IMR-90 (cell line): ENCODE data around the gene KCNMA1. TPM values are rescaled to one million over a fixed set of nuclear protein-coding genes. Genes with fewer than 3 reads are reported as not detected.
A peak's percentile ranks its signal among the peaks of the same experiment; 100 is the strongest.

Source experiments
- ATAC-seq: fragments of 200-7000 bp; cut with Tn5 transposase; 2 replicates; pipeline ENCODE4 v1.9.1; 2020; ENCODE audit warnings: low read depth, mild to moderate bottlenecking, moderate library complexity
- BruUV-seq: library from RNA; stranded (reverse); fragments of 400-500 nt; replicated peaks from 2 replicates; lab custom pipeline; 2021; lab: Mats Ljungman, UMichigan
- CTCF ChIA-PET: fragments of 300-600 bp; formaldehyde crosslinking; extraction: SDS; loops from one replicate; lab custom pipeline; 2021; ENCODE audit warnings: antibody characterized with exemption; lab: Yijun Ruan, JAX
- POLR2A ChIA-PET: fragments of 300-600 bp; sonication (Branson Sonifier 250); formaldehyde crosslinking; loops from one replicate; lab custom pipeline; 2022; ENCODE audit warnings: antibody characterized with exemption; ENCODE audit not compliant: unreplicated experiment; lab: Charles Lee
- DNase-seq: peaks from one replicate; pipeline ENCODE4 v3.0.0; 2013
- H2AFZ ChIP-seq: replicated peaks from 2 replicates; pipeline ENCODE3; 2013; ENCODE audit warnings: low read length, mild to moderate bottlenecking; ENCODE audit not compliant: poor library complexity
- H2AK5ac ChIP-seq: 2 replicates; pipeline ENCODE4 v1.6.1; 2013; ENCODE audit warnings: low read depth, low read length, inconsistent platforms
- H2AK9ac ChIP-seq: replicated peaks from 2 replicates; pipeline ENCODE3; 2013; ENCODE audit warnings: mild to moderate bottlenecking, low read depth, low read length, moderate library complexity; ENCODE audit not compliant: poor library complexity
- H2BK120ac ChIP-seq: 2 replicates; pipeline ENCODE4 v1.6.1; 2013; ENCODE audit warnings: low read depth, low read length, inconsistent platforms
- H2BK15ac ChIP-seq: 3 replicates; pipeline ENCODE4 v1.6.1; 2013; ENCODE audit warnings: low read depth, low read length, inconsistent platforms
- H2BK20ac ChIP-seq: 2 replicates; pipeline ENCODE4 v1.6.1; 2013; ENCODE audit warnings: low read depth, mild to moderate bottlenecking, inconsistent platforms, low read length, moderate library complexity
- H2BK5ac ChIP-seq: 2 replicates; pipeline ENCODE4 v1.6.1; 2013; ENCODE audit warnings: mild to moderate bottlenecking, low read depth, low read length, inconsistent platforms; ENCODE audit not compliant: poor library complexity, severe bottlenecking
- H3K14ac ChIP-seq: replicated peaks from 2 replicates; pipeline ENCODE4 v1.6.1; 2013; ENCODE audit warnings: low read depth, low read length, inconsistent platforms
- H3K18ac ChIP-seq: 2 replicates; pipeline ENCODE4 v1.6.1; 2013; ENCODE audit warnings: low read depth, low read length, control low read depth
- H3K23ac ChIP-seq: 2 replicates; pipeline ENCODE4 v1.6.1; 2013; ENCODE audit warnings: low read depth, low read length, inconsistent platforms
- H3K27ac ChIP-seq: 2 replicates; pipeline ENCODE4 v1.5.1; 2013; ENCODE audit warnings: mild to moderate bottlenecking, control low read depth, low read length; ENCODE audit not compliant: insufficient read depth
- H3K27me3 ChIP-seq: 2 replicates; pipeline ENCODE4 v1.6.1; 2013; ENCODE audit warnings: low read length; ENCODE audit not compliant: control insufficient read depth, insufficient read depth
- H3K36me3 ChIP-seq: 2 replicates; pipeline ENCODE4 v1.6.1; 2013; ENCODE audit warnings: low read length, mixed read lengths; ENCODE audit not compliant: control insufficient read depth, insufficient read depth
- H3K4ac ChIP-seq: 2 replicates; pipeline ENCODE4 v1.6.1; 2013; ENCODE audit warnings: low read depth, low read length, inconsistent platforms
- H3K4me1 ChIP-seq: 2 replicates; pipeline ENCODE4 v1.6.1; 2013; ENCODE audit warnings: low read length, mixed read lengths; ENCODE audit not compliant: control insufficient read depth, insufficient read depth
- H3K4me2 ChIP-seq: 2 replicates; pipeline ENCODE4 v1.6.1; 2013; ENCODE audit warnings: low read depth, mild to moderate bottlenecking, control low read depth, low read length, moderate library complexity
- H3K4me3 ChIP-seq: 2 replicates; pipeline ENCODE4 v1.5.1; 2013; ENCODE audit warnings: low read depth, mild to moderate bottlenecking, control low read depth, low read length, moderate library complexity; ENCODE audit not compliant: insufficient read depth
- H3K56ac ChIP-seq: 2 replicates; pipeline ENCODE4 v1.6.1; 2013; ENCODE audit warnings: low read length, inconsistent platforms; ENCODE audit not compliant: insufficient read depth; ENCODE audit errors: extremely low read depth
- H3K79me1 ChIP-seq, 2 experiments: 2 replicates each; pipeline ENCODE4 v1.6.1; 2013; ENCODE audit warnings: low read length in 2 of 2, inconsistent platforms in 1 of 2, low read depth in 1 of 2
- H3K9ac ChIP-seq: 2 replicates; pipeline ENCODE4 v1.6.1; 2013; ENCODE audit warnings: low read depth, low read length, control low read depth
- H3K9me1 ChIP-seq: 2 replicates; pipeline ENCODE4 v1.6.1; 2013; ENCODE audit warnings: low read length, inconsistent platforms; ENCODE audit not compliant: insufficient read depth
- H3K9me3 ChIP-seq: 2 replicates; pipeline ENCODE4 v1.6.1; 2013; ENCODE audit warnings: low read length; ENCODE audit not compliant: control insufficient read depth, insufficient read depth
- H4K20me1 ChIP-seq: 2 replicates; pipeline ENCODE4 v1.6.1; 2013; ENCODE audit warnings: low read length, inconsistent platforms; ENCODE audit not compliant: insufficient read depth
- H4K5ac ChIP-seq: 2 replicates; pipeline ENCODE4 v1.6.1; 2013; ENCODE audit warnings: mild to moderate bottlenecking, low read depth, low read length, control low read depth
- H4K8ac ChIP-seq, 2 experiments: 2 replicates each; pipeline ENCODE4 v1.6.1; 2013; ENCODE audit warnings: low read depth in 2 of 2, low read length in 2 of 2, control low read depth in 1 of 2, inconsistent platforms in 1 of 2
- H4K91ac ChIP-seq: 2 replicates; pipeline ENCODE4 v1.6.1; 2013; ENCODE audit warnings: low read depth, low read length, inconsistent platforms; ENCODE audit not compliant: insufficient read depth
- FOS ChIP-seq: fragments of 150-350 bp; IDR thresholded peaks from 2 replicates; pipeline ENCODE4 v1.6.1; 2016; ENCODE audit warnings: low read depth, low read length
- MAFK ChIP-seq: IDR thresholded peaks from 2 replicates; pipeline ENCODE4 v1.6.1; 2012; ENCODE audit warnings: low read depth, low read length, improper control_type of control experiment
- MXI1 ChIP-seq: IDR thresholded peaks from 2 replicates; pipeline ENCODE4 v1.6.1; 2012; ENCODE audit warnings: low read depth, mild to moderate bottlenecking, low read length, moderate library complexity, borderline replicate concordance
- NFE2L2 ChIP-seq: fragments of 150-350 bp; IDR thresholded peaks from 2 replicates; pipeline ENCODE4 v1.6.1; 2016; ENCODE audit warnings: low read depth, mild to moderate bottlenecking, low read length
- POLR2A ChIP-seq: IDR thresholded peaks from 2 replicates; pipeline ENCODE4 v1.6.1; 2012; ENCODE audit warnings: mild to moderate bottlenecking, low read depth, low read length
- RAD21 ChIP-seq: IDR thresholded peaks from 2 replicates; pipeline ENCODE4 v1.6.1; 2012; ENCODE audit warnings: low read length, improper control_type of control experiment
- SMC3 ChIP-seq: fragments of 150-350 bp; IDR thresholded peaks from 2 replicates; pipeline ENCODE4 v1.6.1; 2016; ENCODE audit warnings: low read depth, mild to moderate bottlenecking, antibody characterized with exemption, low read length, moderate library complexity
- WGBS, 2 experiments: methylation state at CpG; one replicate each; pipeline versions ENCODE4 v1.1.5 to v1.1.7; 2013; ENCODE audit warnings: missing lambda C conversion rate in 2 of 2; ENCODE audit not compliant: insufficient read length in 1 of 2; ENCODE audit errors: extremely low coverage in 2 of 2; 5-methylcytosine and 5-hydroxymethylcytosine counted together
- dilution Hi-C: fragments of 300-500 bp; cut with HindIII; formaldehyde crosslinking; loops from one replicate; pipeline ENCODE4 v1.14.3; 2018; ENCODE audit warnings: low sequenced_read_pairs; ENCODE audit not compliant: unreplicated experiment
- in situ Hi-C: fragments of 300-500 bp; cut with MboI; formaldehyde crosslinking; loops from 3 replicates; pipeline ENCODE4 v1.14.3; 2019; ENCODE audit warnings: low sequenced_read_pairs, inconsistent platforms, mixed read lengths
- intact Hi-C: fragments of 100-400 bp; cut with micrococcal nuclease; formaldehyde crosslinking; loops from 2 replicates; pipeline ENCODE4 v1.10.0; 2022
- polyA plus RNA-seq, 3 experiments: library from polyadenylated mRNA; depleted of rRNA; stranded (reverse); fragments of >200 nt; gene quantifications; 2 replicates each; pipeline ENCODE4 v1.2.3, GENCODE V29; 2012; ENCODE audit warnings: low replicate concordance in 1 of 3
- total RNA-seq: library from RNA; depleted of rRNA; stranded (reverse); fragments of >200 nt; gene quantifications from 2 replicates; pipeline ENCODE4 v1.2.3, GENCODE V29; 2012

KCNMA1 gene
- total and polyA plus RNA-seq, 2 of the 4 experiments (the other 2 are of a cell fraction), result 25.6 to 29.6 TPM

DNA sequence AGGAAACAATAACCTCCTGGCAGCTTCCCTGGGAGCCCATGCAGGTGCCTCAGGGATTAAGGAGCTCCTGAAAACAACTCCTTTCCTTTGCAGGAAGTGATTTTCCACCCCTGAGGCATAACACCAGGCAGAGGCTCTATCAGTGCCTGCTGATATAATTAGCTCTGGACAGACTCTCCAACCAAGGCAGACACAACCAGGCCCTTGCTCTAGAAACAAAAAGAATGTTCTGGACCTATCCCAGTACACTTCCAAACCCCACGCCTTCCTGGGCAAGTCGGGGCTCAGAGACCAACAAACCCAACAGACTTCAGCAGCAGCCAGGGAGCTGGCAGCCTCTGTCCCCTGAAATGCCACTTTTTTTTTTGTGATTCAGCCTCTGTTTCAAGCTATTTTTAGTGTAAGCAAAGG lies 247.1 kb downstream of the KCNMA1 start:
- H4K20me1 ChIP-seq, result peaks cover 4% of the 10 kb centered on the region; the same call in 1 of the 2 replicates
- no CpG with 5 or more reads among the region's 2 CpGs for WGBS, 2 experiments
- H3K4me3 ChIP-seq, result no peak overlapping the region
- peak overlapping the region; percentile 17; the same call in 1 of the 2 replicates for H3K27ac ChIP-seq
- H3K4me1 ChIP-seq, result peaks cover 26% of the 10 kb centered on the region
- dilution Hi-C loops, result no loop called here
- H4K8ac ChIP-seq, result peak overlapping the region; percentile 43 to 90
- peaks cover 0 to 30% of the 10 kb centered on the region in 2 experiments; a peak in 2 of 4 replicates for H3K79me1 ChIP-seq
- H3K18ac ChIP-seq, result peak overlapping the region; percentile 27; the same call in 1 of the 2 replicates
- no peak for TF ChIP-seq RAD21
- TF ChIP-seq FOS, result no peak
- TF ChIP-seq SMC3, result no peak
- TF ChIP-seq POLR2A, result no peak
- no peak for TF ChIP-seq MXI1
- no peak for TF ChIP-seq NFE2L2
- no peak for TF ChIP-seq MAFK
- peak overlapping the region; percentile 82 for H2AK9ac ChIP-seq
- H3K36me3 ChIP-seq, result no peaks in the 10 kb centered on the region
- peak overlapping the region; percentile 87; the same call in 2 of the 3 replicates for H2BK15ac ChIP-seq
- ChIA-PET CTCF (interaction anchor here (2.0 kb wide), 1 partner anchor 38 kb away, joined by 5 read pairs; no protein-coding TSS in a partner anchor), POLR2A (interaction anchor here (0.6 kb wide), 1 partner anchor 35 kb away, joined by 3 read pairs; no protein-coding TSS in a partner anchor)
- H3K4ac ChIP-seq, result peak overlapping the region; percentile 90
- H3K9me3 ChIP-seq, result no peaks in the 10 kb centered on the region
- in situ Hi-C loops, result loop anchor here (10.0 kb wide), 1 partner anchor 216 kb away; no protein-coding TSS in a partner anchor
- peak overlapping the region; percentile 93 for H2AK5ac ChIP-seq
- no peak overlapping the region; the same call in 1 of the 2 replicates for H3K9ac ChIP-seq
- H4K5ac ChIP-seq, result peak overlapping the region; percentile 33; the same call in 1 of the 2 replicates
- H2BK20ac ChIP-seq, result peak overlapping the region; percentile 90
- H2AFZ ChIP-seq, result peak overlapping the region; percentile 76
- no peaks in the 10 kb centered on the region for H3K27me3 ChIP-seq
- H2BK120ac ChIP-seq, result peak overlapping the region; percentile 96
- DNase-seq (no peak), ATAC-seq (no peak)
- H3K23ac ChIP-seq, result peak overlapping the region; percentile 15
- peak overlapping the region; percentile 84 for H2BK5ac ChIP-seq
- no peak overlapping the region for H3K4me2 ChIP-seq
- BruUV-seq, result no TSS peak
- H4K91ac ChIP-seq, result peak overlapping the region; percentile 82
- intact Hi-C loops, result loop anchor here (5.0 to 10.0 kb wide), 4 partner anchors 138 to 367 kb away; no protein-coding TSS in a partner anchor
- peaks cover 36% of the 10 kb centered on the region for H3K9me1 ChIP-seq
- peak overlapping the region; percentile 74 for H3K56ac ChIP-seq
- H3K14ac ChIP-seq, result peak overlapping the region; percentile 91
